Middle frontal gyrus (tissue), 1 donor: ENCODE measurements around the gene ADM5.

ENCODE experiments used
- DNase-seq: peaks from one replicate; pipeline ENCODE4 v3.0.0-alpha.2; 2015; ENCODE audit warnings: low spot score; ENCODE audit errors: extremely low spot score

The ADM5 gene

DNA sequence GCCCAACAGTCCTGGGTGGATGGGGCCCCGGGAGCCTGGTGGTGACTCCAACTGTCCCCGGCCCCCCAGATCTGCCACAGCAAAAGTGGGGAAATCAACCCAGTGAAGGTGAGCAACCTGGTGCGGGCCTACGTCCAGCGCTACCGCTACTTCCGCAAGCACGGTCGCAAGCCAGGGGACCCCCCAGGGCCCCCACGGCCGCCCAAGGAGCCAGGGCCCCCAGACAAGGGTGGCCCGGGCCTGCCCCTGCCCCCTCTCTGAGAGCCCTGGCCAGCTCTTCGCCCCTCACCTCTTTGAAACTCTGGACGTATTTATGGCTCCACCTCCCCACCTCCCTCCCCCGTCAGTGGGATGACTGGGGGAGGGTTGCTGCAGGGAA is 31.3 kb upstream of the ADM5 start:
- no peak for DNase-seq

DNA sequence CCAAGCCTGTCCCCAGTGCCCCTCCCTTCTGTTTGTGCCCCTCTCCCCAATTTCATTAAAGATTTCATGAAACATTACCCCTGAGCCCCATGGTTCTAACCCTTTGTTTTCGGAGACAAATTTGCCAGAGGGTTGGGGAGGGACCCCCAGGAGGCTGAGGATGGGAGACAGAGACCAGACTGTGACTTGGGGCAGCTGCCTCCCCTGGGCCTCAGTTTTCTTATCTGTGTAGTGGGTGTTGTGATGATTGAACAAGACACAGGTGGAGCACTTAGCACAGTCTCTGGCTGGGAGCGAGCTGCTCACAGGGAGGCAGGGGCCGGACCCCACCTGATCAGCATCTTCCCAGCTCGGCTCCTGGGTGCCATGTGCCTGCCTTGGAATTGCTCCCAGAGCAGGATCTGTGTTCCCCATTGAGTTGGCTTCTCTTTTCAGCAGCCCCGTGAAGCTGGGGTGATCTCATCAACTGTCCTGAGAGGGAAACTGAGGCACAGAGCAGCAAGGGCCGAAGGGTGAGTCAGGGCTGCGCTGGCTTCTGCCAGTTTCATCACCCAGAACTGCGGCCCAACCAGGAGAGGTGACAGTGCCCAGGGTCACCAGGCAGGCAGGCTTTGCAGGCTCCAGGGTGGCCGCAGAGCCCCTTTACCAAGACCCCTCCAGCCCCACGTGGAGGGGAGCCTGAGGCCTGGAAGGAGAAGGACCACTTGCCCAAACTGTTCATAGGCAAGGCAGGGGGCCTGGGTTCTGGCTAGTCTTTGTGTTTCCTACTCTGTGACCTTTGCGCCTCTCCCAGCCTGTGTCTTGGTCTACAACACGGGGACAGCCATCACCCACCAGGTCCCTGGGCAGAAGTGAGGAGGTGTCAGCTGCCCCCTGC is 30.6 kb upstream of the ADM5 start:
- no peak for DNase-seq

DNA sequence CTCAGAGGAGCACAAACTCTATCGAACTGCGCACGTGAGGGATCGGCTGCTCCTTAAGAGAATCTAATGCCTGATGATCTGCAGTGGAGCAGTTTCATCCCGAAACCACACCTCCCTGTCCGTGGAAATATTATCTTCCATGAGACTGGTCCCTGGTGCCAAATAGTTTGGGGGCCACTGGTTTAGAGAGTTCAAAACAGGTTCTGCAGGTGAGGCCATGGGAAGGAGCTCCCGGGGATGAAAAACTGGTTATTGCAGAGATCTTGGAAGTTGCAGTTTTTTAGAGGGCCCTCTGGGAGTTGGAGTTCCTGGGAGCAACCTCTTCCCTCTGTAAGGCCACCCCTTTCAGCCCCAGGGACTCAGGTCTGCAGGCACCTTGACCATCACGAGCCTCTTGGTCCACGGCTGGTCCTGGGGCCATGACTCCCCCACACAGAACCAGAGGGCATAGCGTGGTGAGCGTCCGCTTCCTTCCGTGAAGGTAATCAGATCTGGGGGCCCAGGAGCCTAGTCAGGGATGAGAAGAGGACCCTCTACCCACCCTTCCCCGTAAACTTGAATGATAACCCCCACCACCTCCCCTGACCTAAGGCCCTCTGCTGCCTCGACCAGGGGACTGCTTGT is 28.9 kb upstream of the ADM5 start:
- DNase-seq: no peak

DNA sequence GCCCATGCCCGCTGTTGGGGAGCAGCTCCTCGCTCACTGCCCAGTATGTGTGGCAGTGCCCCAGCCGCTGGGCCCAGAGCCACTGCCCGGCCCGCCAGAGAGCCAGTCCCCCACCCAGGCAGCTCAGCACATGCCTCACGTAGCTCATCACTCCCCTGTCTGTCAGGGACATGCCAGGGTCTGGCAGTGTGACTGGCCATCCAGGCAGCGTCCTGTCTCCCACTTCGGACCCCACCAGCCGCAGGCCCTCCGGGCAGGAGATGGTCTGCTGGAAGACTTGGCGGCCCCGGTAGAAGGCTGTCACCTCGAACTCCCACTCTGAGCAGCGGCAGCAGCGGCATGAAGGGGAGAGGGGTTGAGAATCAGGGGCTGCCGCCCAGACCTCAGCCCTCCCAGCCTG is 27.4 kb upstream of the ADM5 start:
- DNase-seq: no peak

DNA sequence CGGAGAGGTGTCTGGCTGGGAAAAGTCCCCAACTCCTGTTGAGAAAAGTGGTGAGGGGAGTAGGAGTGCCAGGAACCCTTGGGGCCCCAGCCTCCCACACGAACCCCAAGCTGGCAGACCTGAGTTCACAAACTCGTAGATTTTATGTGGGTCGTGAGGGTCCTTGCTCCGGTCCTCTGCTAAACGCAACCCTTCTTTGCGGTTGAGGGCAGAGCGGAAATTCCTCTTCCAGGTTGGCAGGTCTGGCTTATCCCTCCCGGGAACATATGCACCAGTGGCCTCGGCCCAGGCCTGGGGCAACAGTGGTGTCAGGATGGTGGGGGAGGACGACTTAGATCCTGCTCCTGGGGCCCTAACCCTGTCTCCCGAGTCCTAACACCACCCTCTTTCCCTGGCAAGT is 26.2 kb upstream of the ADM5 start:
- no peak for DNase-seq

DNA sequence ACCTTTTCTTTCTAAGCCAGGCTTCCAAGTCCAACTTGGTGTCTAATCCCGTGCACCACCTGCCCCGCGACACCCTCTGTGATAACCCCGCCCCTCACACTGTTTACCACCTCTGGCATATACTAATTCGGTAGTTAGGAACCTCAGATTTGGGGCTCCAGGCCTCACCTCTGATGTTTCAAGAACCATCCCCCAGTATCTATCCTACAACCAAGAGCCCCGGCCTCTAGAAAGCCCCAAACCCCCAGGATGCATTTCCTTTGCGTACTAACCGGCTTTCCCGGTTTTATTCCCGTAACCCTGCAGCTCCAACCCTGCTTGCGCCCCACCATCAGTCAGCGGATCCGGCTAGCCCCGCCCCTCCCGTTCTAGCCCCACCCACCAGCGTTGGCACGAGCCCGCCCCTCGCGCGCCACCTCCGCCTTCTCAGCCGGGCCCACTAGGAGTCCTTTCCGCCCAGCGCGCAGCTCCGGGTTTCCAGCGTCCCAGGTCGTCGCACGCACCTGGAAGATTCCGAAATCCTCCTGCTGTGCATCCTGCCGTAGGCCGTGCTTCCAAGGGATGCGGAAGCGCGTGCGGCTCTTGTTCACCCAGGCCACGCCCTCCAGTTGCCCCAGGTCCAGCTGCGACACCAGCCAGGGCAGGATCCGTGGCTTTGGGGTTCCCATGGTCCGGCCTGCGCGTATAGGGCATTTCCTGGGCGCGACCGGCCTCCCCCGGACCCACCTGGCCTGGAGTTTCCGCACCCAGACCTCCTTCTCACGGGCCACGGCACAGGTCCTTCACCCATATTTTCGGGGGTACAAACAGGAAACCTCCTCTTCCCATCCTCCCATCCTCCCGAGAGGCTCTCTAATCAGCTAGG is 25.0 kb upstream of the ADM5 start:
- DNase-seq: peak; percentile 64

DNA sequence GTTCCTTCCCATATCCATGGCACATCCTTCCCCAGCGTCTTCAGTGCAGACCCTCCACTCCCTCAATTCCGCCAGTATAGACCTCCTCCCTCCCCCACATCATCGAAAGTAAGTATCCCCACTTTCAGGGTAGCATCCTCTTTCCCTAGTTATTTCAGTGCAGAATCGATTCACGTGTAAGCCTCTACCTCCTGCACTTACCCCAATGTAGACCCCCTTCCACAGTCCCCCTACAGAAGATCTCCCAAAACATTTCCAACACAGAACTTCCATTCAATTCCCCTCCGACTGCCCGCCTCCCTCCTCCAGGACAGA is 24.4 kb upstream of the ADM5 start:
- DNase-seq: no peak

DNA sequence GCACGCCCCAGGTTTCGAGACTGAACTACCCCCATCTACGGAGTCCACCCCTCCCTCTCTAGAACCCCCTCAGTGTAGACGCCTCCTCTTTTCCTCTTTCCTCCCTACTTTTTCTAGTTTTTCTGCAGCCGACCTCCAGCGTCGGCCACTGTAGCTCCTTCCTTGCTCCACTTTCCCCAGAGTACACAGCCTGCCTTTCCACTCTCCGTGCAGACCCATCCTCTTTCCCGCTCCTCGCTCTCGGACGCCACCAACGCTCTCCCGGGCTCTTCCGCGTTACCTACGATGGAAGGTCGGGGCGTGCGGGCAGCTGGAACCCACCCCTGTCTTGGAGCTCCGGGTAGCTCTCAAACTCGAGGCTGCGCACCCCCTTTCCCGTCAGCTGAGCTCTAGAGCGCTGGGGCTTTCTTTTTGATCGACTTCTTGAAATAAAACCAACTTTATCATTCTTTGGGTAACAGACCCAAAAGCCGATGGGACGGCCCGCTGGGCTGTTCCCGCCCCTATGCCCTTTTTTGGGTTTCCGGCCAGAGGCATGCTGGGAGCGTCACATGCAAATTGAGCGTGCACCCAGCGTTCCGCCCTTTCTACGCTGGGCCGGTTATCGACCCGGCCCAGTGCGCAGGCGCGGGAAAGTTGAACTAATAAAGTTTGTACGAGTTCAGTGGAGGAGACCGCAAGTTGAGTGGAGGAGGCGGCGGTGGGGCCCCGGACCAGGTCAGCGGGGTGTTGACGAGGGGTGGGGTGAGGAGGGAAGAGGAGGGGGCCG is 23.9 kb upstream of the ADM5 start, which contains the start of the genes BCL2L12 and IRF3:
Gene BCL2L12, plus strand, starts transcription at position 583 of the 769 bp plus-strand sequence. CDS start 760 bp downstream, outside the sequence.
Gene IRF3, minus strand, starts transcription at position 507 of the 769 bp plus-strand sequence. CDS start 1,019 bp downstream, outside the sequence.
- peak; percentile 88 for DNase-seq

DNA sequence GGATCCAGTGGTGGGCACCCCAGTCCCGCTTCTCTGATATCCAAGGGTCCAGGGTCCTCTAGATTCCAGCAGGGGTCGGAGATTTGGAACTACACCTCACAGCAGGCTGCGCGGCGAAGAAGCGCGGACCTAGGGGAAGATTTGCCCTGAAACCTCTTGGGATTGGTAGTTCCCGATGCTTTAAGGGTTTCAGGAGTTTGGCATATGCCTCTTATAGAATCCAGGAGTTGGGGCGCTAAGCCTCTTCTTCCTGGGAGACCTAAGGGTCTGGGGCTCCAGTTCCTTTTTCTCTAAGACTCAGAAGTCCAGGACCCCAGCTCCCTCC is 23.3 kb upstream of the ADM5 start:
- DNase-seq: no peak

DNA sequence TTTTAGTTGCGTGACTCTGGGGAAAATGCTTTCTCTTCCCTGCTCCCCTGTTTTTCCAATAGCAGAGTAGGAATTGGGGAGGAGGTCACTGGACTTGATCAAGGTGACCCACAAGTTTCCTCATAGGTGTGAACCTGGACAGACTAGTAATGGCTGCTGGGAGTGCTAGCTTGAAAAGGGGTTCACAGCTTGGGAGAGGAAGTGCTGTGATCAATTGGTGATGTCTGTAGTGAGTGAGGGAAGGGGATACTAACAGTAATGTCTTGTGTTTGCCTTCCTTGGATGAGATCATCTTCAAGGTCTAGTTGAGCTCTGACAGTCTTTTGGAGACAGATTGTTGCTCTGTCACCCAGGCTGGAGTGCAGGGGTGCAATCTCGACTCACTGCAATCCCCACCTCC is 21.9 kb upstream of the ADM5 start:
- no peak for DNase-seq

DNA sequence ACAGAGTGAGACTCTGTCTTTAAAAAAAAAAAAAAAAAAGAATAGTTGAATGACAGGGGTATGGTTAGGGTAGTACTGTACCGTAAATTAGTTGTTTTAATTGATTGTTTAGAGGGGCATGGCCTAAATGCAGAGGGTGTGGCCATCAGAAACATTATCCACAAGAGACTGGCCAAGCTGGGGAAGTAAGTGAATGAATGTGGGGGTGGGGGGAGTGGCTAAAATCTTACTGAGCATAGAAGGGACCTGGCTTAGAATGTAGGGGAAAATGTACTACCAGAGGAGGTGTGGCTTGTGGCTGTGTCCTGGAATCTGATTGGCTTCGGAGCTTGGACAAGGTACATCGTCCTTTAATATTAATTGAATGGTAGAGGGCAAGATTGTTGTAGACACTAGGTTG is 19.9 kb upstream of the ADM5 start:
- no peak for DNase-seq

DNA sequence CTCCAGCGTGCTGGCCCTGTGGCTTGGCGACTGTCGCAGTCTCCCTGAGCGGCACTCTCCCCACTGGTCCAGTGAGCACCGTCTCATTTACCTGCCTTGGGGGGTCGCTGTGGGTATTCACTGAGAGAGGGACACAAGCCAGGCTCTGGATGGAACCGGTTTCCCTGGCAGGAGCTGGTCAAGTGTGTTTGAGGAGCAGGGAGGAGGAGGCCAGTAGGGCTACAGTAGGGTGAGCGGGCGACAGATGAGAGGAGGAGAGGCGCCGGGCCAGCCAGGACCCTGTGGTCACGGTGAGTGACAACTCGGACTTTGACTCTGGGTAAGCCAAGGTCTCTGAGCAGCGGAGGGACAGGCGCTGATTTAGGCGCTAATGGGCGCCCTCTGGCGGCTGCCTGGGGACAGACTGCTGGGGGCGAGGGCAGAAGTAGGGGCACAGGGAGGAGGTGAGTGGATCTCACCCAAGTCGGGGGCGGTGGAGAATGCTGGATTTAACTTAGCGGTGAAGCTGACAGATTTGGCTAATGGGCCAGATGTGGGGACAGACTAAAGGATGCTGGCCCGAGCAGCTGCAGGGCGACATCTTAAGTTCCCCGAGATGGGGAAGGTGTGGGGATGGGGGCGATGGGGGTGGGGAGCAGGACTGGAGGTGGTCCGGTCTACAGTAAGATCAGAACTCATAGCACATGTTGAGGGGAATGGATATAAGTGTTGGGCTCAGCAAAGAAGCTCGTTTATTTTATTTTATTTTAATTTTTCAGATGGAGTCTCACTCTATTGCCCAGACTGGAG is 17.1 kb upstream of the ADM5 start:
- DNase-seq: peak; percentile 40

DNA sequence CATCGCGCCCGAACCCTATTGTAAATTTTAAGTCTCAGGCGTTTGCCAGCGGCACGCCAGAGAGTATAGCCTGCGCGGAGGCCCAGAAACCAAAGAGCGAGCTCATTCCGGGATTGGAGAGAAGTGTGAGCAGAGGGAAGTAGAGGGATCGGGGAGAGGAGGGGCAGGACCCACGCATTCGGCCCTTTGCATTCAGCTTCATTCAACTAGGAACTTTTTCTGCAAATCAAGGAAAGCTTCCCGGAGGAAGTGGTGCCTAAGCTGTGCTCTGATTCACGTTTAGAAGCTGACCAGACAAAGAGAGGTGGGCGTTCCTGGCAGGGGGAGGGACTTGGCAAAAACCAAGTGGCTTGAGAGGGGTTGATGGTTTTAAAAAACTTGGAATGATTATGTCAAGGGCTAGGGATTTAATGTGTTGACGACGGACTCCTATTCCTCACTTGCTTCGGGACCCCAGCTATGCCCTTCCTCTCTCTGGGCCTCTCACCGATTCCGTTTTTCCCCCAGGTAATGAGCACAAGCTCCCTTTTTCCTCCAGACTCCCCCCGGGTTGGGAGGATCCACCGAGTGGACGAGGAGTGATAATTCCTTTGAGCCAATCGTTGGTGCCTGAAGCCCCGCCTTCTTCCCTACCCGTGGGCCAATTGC is 13.1 kb upstream of the ADM5 start:
- DNase-seq: peak; percentile 48

DNA sequence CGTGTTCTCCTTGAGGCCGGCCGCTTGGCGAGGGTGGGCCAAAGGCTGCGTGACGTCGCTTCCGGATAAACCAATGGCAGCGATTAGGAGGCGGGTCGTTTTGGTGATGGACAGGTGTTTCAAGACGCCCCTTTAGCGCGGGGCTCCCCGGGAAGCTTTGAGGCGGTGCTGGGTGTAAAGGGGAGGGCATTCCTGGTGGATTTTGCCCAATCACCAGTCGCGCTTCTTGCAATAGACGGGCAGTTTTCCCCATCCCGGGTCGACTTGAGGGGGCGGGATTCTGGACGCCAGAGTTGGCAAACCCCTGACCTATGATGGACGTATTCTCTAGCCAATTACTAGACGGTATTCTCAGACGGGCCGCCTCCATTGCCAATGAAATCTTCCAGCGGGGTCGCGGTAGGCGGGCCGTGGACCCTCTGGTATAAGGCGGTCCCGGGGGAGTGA is 12.6 kb upstream of the ADM5 start:
- DNase-seq: peak; percentile 100

DNA sequence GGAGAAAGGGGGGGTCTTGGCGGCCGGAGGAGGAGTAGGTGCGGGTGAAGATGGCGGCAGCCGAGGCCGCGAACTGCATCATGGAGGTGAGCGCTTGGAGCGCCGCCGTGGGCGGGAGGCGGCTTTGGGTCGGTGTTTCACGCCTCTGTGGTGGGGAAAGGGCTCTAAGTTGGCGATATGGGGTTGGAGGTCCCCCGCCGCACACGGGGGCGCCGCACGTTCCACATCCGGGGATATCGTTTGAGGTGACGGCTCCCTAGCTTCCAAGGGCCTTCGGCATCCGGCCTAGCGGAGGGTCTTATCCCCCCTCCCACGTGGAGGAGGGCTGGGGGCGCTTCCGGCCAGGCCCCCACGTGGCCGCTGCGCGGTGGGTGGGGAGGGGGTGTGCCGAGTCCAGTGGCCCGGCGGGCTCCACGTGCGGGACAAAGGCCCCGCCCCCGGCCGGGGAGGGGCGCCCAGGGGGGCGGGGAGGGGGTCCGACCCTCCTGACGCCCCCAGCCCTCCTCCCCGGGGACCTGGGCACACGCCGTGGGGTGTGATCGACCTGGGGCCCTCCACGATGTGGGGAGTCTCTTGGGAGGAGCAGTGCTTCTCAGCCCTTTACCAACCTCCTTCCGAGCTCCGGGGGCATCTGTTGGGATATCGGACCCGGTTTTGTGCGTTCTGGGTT is 12.0 kb upstream of the ADM5 start, which contains the start of gene PRMT1:
Gene PRMT1, plus strand, starts transcription at position 41 of the 670 bp plus-strand sequence. Its CDS starts 10 bp downstream, at position 51.
- DNase-seq: no peak

DNA sequence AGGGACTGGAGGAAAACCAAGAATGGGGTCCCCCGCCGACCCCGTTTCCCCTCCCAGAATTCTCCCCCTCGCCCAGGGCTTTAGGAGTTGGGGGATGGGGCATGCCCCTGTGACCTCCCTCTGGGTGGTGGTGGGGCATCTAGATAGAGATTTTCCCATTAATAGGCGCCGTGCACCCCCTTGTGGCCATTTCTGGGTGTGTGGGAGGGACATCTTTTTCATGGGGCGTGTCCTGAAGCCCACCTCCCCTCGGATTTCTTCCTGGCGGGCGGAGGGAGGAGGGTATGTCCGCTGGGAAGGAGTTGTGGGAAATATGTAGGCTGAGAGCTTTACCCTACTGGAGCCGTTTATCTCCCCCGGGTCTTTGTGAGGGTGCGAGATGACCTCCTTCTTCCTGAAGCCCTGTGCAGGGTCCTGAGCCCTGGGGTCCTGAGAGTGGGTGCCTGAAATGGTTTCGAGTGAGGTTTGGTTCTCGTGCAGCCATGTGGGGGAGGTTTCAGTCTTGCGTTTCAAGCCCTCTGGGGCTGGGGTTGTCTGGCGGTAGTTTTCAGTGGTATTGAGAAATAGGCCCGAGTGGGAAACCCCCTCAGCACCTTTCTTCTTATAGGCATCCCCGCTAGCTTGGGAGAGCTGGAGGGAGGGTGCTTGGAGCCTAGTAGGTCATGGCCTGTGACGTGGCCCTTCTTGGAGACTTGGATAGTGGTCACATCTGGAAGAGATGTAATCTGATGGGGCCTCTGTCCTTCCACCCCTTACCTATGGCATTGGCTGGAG is 11.3 kb upstream of the ADM5 start:
- DNase-seq: no peak

DNA sequence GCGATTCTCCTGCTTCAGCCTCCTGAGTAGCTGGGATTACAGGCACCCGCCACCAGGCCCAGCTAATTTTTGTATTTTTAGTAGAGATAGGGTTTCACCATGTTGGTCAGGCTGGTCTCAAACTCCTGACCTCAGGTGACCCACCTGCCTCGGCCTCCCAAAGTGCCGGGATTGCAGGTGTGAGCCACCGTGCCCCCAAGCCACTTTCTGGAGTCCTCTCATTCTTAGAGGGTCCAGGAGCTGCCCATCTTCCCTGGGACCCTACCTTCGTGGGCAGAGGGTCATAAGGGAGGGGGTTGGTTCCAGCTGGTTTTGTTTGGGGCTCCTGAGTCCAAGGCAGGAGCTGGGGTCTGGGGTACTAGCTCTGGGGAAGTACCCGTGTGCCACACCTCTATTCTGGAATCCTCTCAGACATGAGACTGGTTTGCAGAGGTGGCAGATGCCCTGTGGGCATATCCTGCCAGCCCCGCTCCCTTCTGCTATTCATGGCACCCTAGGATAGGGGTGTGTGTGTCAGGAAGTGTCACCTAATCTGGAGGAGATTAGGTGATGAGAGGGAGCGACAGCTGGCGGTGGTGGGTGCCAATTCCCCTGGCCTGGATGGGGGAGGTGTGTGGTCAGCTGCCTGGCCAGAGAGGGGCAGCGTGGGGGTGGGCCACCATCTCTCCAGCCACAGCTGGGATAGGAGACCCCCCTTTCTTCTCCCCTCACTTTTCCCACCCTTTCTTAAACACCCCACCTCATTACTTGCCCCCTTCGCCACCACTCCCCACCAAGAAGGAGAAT is 10.2 kb upstream of the ADM5 start:
- no peak for DNase-seq
